ENCODE measurements around the gene PAPPA2.

PAPPA2 gene

GRCh38 chr1:176770066-176770465 is 307.1 kb downstream of the PAPPA2 start:
- in situ Hi-C loops (cut with MboI; ENCODE audit: low sequenced_read_pairs, unreplicated experiment): no loop called here
- DNase-seq (ENCODE audit: low spot score): no peak
- TF ChIP-seq CTCF (IDR thresholded peaks at IDR 0.05; ENCODE audit: borderline replicate concordance, control extremely low read depth, extremely low read depth, insufficient read depth, missing control alignments): no peak

- in situ Hi-C loops (cut with MboI; ENCODE audit: low sequenced_read_pairs, unreplicated experiment): no loop called here
- TF ChIP-seq CTCF (IDR thresholded peaks at IDR 0.05; ENCODE audit: borderline replicate concordance, control extremely low read depth, extremely low read depth, insufficient read depth, missing control alignments): no peak
- DNase-seq (ENCODE audit: low spot score): no peak
Observed at GRCh38 chr1:176773038-176773437, 310.1 kb downstream of the PAPPA2 start.

- no peak for DNase-seq (ENCODE audit: low spot score)
- no peak for TF ChIP-seq CTCF (IDR thresholded peaks at IDR 0.05; ENCODE audit: borderline replicate concordance, control extremely low read depth, extremely low read depth, insufficient read depth, missing control alignments)
- in situ Hi-C loops (cut with MboI; ENCODE audit: low sequenced_read_pairs, unreplicated experiment): no loop called here
Observed at GRCh38 chr1:176774224-176774623, 311.2 kb downstream of the PAPPA2 start.

GRCh38 chr1:176775378-176775777 is 312.4 kb downstream of the PAPPA2 start:
- in situ Hi-C loops (cut with MboI; ENCODE audit: low sequenced_read_pairs, unreplicated experiment): no loop called here
- no peak for TF ChIP-seq CTCF (IDR thresholded peaks at IDR 0.05; ENCODE audit: borderline replicate concordance, control extremely low read depth, extremely low read depth, insufficient read depth, missing control alignments)

GRCh38 chr1:176775996-176776395 is 313.0 kb downstream of the PAPPA2 start:
- in situ Hi-C loops (cut with MboI; ENCODE audit: low sequenced_read_pairs, unreplicated experiment): no loop called here
- DNase-seq (ENCODE audit: low spot score): no peak
- no peak for TF ChIP-seq CTCF (IDR thresholded peaks at IDR 0.05; ENCODE audit: borderline replicate concordance, control extremely low read depth, extremely low read depth, insufficient read depth, missing control alignments)

More at GRCh38 chr1:176775378-176775777, 312.4 kb downstream of the PAPPA2 start:
- no peak for DNase-seq (ENCODE audit: low spot score)

GRCh38 chr1:176778056-176778455 is 315.1 kb downstream of the PAPPA2 start:
- DNase-seq (ENCODE audit: low spot score): no peak
- no peak for TF ChIP-seq CTCF (IDR thresholded peaks at IDR 0.05; ENCODE audit: borderline replicate concordance, control extremely low read depth, extremely low read depth, insufficient read depth, missing control alignments)
- in situ Hi-C loops (cut with MboI; ENCODE audit: low sequenced_read_pairs, unreplicated experiment): no loop called here

- no peak for TF ChIP-seq CTCF (IDR thresholded peaks at IDR 0.05; ENCODE audit: borderline replicate concordance, control extremely low read depth, extremely low read depth, insufficient read depth, missing control alignments)
- no peak for DNase-seq (ENCODE audit: low spot score)
- in situ Hi-C loops (cut with MboI; ENCODE audit: low sequenced_read_pairs, unreplicated experiment): no loop called here
Observed at GRCh38 chr1:176779992-176780328, 317.0 kb downstream of the PAPPA2 start.
